PC-9 (cell line): ENCODE data around the gene PCDH9. TPM values are rescaled to one million over a fixed set of nuclear protein-coding genes. Genes with fewer than 3 reads are reported as not detected.

ENCODE experiments used
- BruUV-seq: library from RNA; stranded (reverse); fragments of 400-500 nt; replicated peaks from 2 replicates; lab custom pipeline; 2021; lab: Mats Ljungman, UMichigan
- CTCF ChIA-PET: fragments of 300-600 bp; sonication (Branson Sonifier 250); formaldehyde crosslinking; loops from one replicate; lab custom pipeline; 2022; ENCODE audit warnings: antibody characterized with exemption; lab: Charles Lee
- POLR2A ChIA-PET: fragments of 300-600 bp; sonication (Branson Sonifier 250); formaldehyde crosslinking; loops from one replicate; lab custom pipeline; 2022; ENCODE audit warnings: antibody characterized with exemption; ENCODE audit not compliant: unreplicated experiment; lab: Charles Lee
- DNase-seq, 2 experiments: peaks; one replicate each; pipeline versions ENCODE4 v3.0.0 to v3.0.0-alpha.2; 2015 to 2022; ENCODE audit warnings: mixed read lengths in 1 of 2
- H2AFZ ChIP-seq: fragments of 200-600 bp; sonication (generic); 2 replicates; pipeline ENCODE4 v1.8.1; 2017; ENCODE audit warnings: antibody characterized with exemption
- H3F3A ChIP-seq: fragments of 200-600 bp; sonication (generic); 2 replicates; pipeline ENCODE4 v1.8.1; 2017; ENCODE audit warnings: antibody characterized with exemption, mild to moderate bottlenecking, low read depth; ENCODE audit not compliant: insufficient read depth
- H3K27ac ChIP-seq: fragments of 200-600 bp; sonication (generic); 2 replicates; pipeline ENCODE4 v1.6.1; 2016; ENCODE audit warnings: mixed run types
- H3K27me3 ChIP-seq: fragments of 200-600 bp; sonication (generic); 2 replicates; pipeline ENCODE4 v1.6.1; 2016; ENCODE audit warnings: low read depth, mixed run types; ENCODE audit not compliant: insufficient read depth
- H3K36me3 ChIP-seq: fragments of 200-600 bp; sonication (generic); 2 replicates; pipeline ENCODE4 v1.6.1; 2016; ENCODE audit warnings: low read depth, mixed run types
- H3K4me1 ChIP-seq: fragments of 200-600 bp; sonication (generic); replicated peaks from 2 replicates; pipeline ENCODE4 v1.6.1; 2016; ENCODE audit warnings: mixed run types; ENCODE audit not compliant: insufficient read depth
- H3K4me2 ChIP-seq: fragments of 200-600 bp; sonication (generic); 2 replicates; pipeline ENCODE4 v1.6.1; 2017; ENCODE audit warnings: mixed run types
- H3K4me3 ChIP-seq: fragments of 200-600 bp; sonication (generic); 2 replicates; pipeline ENCODE4 v1.6.1; 2016; ENCODE audit warnings: mixed run types
- H3K79me2 ChIP-seq: fragments of 200-600 bp; sonication (generic); 2 replicates; pipeline ENCODE4 v1.6.1; 2017; ENCODE audit warnings: low read depth, mixed run types
- H3K9me2 ChIP-seq: fragments of 200-600 bp; sonication (generic); 2 replicates; pipeline ENCODE4 v1.8.1; 2017; ENCODE audit warnings: mild to moderate bottlenecking; ENCODE audit not compliant: insufficient read depth
- H3K9me3 ChIP-seq: fragments of 200-600 bp; sonication (generic); 2 replicates; pipeline ENCODE4 v1.8.1; 2016; ENCODE audit warnings: low read depth; ENCODE audit not compliant: insufficient read depth
- H4K20me1 ChIP-seq: fragments of 200-600 bp; sonication (generic); 2 replicates; pipeline ENCODE4 v1.8.1; 2017; ENCODE audit not compliant: insufficient read depth
- EZH2 ChIP-seq: fragments of 200-600 bp; sonication (generic); IDR thresholded peaks from 2 replicates; pipeline ENCODE4 v1.8.0; 2017; ENCODE audit warnings: antibody characterized with exemption, low read depth
- intact Hi-C: fragments of 100-400 bp; cut with micrococcal nuclease; formaldehyde crosslinking; loops from one replicate; pipeline ENCODE4 v1.10.0; 2022; ENCODE audit not compliant: unreplicated experiment
- total RNA-seq: library from RNA; stranded (reverse); gene quantifications from 2 replicates; pipeline ENCODE4 v1.2.3, GENCODE V29; 2021
- TF ChIP-seq, protein P1 (sequence below): fragments of 200-600 bp; sonication (generic); conservative IDR thresholded peaks from 2 replicates; pipeline ENCODE4 v1.6.1; 2017; ENCODE audit warnings: mixed run types, antibody characterized with exemption, mild to moderate bottlenecking, moderate library complexity

The PCDH9 gene
- total RNA-seq, 1 experiment from 2014 or later = 0.37 TPM

DNA sequence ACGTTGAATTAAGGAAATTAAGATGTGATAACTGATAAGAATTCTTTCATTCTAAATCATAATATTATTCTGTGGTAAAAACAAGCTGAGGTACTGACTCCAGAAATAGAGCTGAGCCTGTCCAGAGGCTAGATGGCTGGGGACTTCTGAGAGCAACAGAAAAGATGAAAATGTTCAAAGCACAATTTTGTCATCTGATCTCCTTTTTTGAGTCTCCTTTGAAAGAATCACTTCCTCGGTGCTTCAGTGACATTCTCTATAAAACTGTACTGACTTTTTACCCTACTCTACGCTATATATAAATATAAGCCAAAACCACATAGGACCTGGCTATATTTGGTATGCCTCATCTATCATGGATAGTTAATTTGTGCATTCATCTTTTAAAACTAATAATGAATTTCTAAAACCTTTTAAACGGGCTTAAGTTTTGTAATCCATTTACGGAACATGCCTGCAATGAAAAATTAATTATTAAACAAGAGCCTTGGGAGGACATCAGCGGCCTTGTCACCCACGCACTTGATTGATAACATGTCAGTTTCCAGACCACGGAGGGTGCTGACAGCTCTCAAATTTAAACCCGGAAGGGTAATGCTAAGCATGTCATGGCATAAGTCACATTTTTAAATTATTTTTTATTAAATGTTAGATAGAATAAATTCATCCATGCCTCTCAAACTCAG, 235.5 kb downstream of the PCDH9 start:
- H2AFZ ChIP-seq = no peak overlapping the region
- POLR2A ChIA-PET = no interaction called here
- H3K4me3 ChIP-seq = no peak overlapping the region

DNA sequence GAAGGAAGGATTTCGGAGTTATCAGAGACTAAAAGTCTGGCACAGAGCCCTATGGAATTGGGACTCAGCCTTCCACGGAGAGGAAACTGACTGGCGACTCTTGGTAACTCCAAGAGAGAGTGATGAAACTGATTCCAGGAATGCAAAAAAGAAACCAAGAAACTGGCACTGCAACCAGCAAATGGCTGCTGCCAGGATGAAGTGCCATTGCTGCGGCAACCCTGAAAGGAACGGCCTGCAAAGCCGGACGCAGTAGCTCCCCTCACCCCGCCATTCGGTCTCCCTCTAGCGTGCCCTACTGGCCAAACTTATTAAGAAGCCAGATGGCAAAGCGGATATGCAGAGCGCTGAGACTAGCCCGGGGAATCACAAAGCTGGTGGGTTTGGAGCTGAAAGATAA, 236.0 kb downstream of the PCDH9 start:
- no peak for DNase-seq
- intact Hi-C loops = no loop called here
- Histone ChIP-seq H3F3A (no peaks in the 10 kb centered on the region), H3K4me2 (no peak overlapping the region), H3K27ac (no peak overlapping the region), H3K36me3 (no peaks in the 10 kb centered on the region), H3K9me2 (no peaks in the 10 kb centered on the region), H3K27me3 (no peaks in the 10 kb centered on the region), H3K9me3 (no peaks in the 10 kb centered on the region), H3K79me2 (no peaks in the 10 kb centered on the region), H3K4me3 (no peak overlapping the region), H3K4me1 (no peaks in the 10 kb centered on the region), H4K20me1 (no peaks in the 10 kb centered on the region), H2AFZ (no peak overlapping the region)
- ChIA-PET POLR2A (interaction anchor here (0.5 kb wide), 1 partner anchor 149 kb away, joined by 9 read pairs; no protein-coding TSS in a partner anchor), CTCF (no interaction called here)
- TF ChIP-seq EZH2 = no peak
- TF ChIP-seq, protein P1, sequence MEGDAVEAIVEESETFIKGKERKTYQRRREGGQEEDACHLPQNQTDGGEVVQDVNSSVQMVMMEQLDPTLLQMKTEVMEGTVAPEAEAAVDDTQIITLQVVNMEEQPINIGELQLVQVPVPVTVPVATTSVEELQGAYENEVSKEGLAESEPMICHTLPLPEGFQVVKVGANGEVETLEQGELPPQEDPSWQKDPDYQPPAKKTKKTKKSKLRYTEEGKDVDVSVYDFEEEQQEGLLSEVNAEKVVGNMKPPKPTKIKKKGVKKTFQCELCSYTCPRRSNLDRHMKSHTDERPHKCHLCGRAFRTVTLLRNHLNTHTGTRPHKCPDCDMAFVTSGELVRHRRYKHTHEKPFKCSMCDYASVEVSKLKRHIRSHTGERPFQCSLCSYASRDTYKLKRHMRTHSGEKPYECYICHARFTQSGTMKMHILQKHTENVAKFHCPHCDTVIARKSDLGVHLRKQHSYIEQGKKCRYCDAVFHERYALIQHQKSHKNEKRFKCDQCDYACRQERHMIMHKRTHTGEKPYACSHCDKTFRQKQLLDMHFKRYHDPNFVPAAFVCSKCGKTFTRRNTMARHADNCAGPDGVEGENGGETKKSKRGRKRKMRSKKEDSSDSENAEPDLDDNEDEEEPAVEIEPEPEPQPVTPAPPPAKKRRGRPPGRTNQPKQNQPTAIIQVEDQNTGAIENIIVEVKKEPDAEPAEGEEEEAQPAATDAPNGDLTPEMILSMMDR = no peak
- BruUV-seq = no TSS peak

More for the DNA sequence above, 235.5 kb downstream of the PCDH9 start:
- intact Hi-C loops = no loop called here
- no peaks in the 10 kb centered on the region for H3K4me1 ChIP-seq
- no peak overlapping the region for H3K27ac ChIP-seq
- H3F3A ChIP-seq = no peaks in the 10 kb centered on the region
- no peaks in the 10 kb centered on the region for H3K79me2 ChIP-seq
- no peaks in the 10 kb centered on the region for H4K20me1 ChIP-seq
- H3K27me3 ChIP-seq = no peaks in the 10 kb centered on the region
- H3K4me2 ChIP-seq = no peak overlapping the region
- TF ChIP-seq EZH2 = no peak
- BruUV-seq = no TSS peak
- H3K9me2 ChIP-seq = no peaks in the 10 kb centered on the region
- H3K9me3 ChIP-seq = no peaks in the 10 kb centered on the region
- CTCF ChIA-PET = no interaction called here
- no peak for DNase-seq
- no peaks in the 10 kb centered on the region for H3K36me3 ChIP-seq

DNA sequence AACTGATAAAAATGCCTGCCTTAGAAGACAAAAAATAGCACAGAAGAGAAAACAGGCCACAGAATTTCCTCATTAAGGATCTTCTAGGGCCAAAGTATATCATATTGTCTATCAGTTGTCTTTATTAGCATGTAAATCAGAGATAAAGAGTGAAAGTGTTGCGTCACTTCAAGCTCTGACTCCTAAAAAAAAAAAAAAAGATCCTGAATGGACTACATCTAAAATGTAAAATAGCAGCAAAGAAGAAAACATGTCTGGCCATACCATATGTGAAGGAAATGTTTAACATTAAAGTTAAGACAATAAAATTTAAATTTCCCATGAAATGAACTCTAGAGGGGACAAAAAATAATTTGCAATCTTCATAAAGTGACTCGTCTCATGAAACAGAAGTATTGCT, 237.4 kb downstream of the PCDH9 start:
- no peak for DNase-seq
- no peak overlapping the region for H2AFZ ChIP-seq
- H3K36me3 ChIP-seq = no peaks in the 10 kb centered on the region
- H3F3A ChIP-seq = no peaks in the 10 kb centered on the region
- no TSS peak for BruUV-seq
- no peaks in the 10 kb centered on the region for H3K27me3 ChIP-seq
- no peak overlapping the region for H3K27ac ChIP-seq
- no peaks in the 10 kb centered on the region for H3K9me2 ChIP-seq
- H3K4me1 ChIP-seq = no peaks in the 10 kb centered on the region
- no peaks in the 10 kb centered on the region for H4K20me1 ChIP-seq
- no peak for TF ChIP-seq EZH2
- TF ChIP-seq, protein P1 = no peak
- no peaks in the 10 kb centered on the region for H3K9me3 ChIP-seq
- no peaks in the 10 kb centered on the region for H3K79me2 ChIP-seq
- ChIA-PET POLR2A (no interaction called here), CTCF (no interaction called here)
- H3K4me3 ChIP-seq = no peak overlapping the region
- H3K4me2 ChIP-seq = no peak overlapping the region
- intact Hi-C loops = no loop called here

DNA sequence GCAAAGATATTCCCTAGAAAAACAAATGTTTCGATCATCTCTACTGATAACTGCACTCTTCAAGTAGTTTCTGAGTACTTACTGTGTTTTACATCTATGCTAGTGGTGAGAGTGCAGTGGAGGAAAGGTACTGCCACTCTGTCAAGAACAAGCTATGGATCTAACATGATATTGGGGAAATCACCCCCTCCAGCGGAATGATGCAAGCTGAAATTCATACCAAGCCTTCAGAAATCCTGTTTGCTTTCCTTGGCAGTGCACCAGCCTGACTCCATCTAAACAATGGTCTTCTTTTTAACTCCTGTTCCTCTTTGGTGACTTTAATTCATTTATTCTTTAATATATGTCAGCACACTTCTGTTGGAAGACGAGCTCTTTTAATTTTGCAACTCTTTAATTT, 238.0 kb downstream of the PCDH9 start:
- ChIA-PET CTCF (no interaction called here), POLR2A (no interaction called here)
- Histone ChIP-seq H3K4me2 (no peak overlapping the region), H3F3A (no peaks in the 10 kb centered on the region), H3K36me3 (no peaks in the 10 kb centered on the region), H3K9me2 (no peaks in the 10 kb centered on the region), H3K4me1 (no peaks in the 10 kb centered on the region), H3K27me3 (no peaks in the 10 kb centered on the region), H3K79me2 (no peaks in the 10 kb centered on the region), H2AFZ (no peak overlapping the region), H3K4me3 (no peak overlapping the region), H4K20me1 (no peaks in the 10 kb centered on the region), H3K27ac (no peak overlapping the region), H3K9me3 (no peaks in the 10 kb centered on the region)
- no TSS peak for BruUV-seq
- intact Hi-C loops = no loop called here
- TF ChIP-seq EZH2 = no peak
- TF ChIP-seq, protein P1 = no peak
- DNase-seq = no peak
